GM18858 (cell line): ENCODE data around the gene TASP1.
"Not testable (repeated sequence)": the region's sequence is repeated elsewhere in the genome, so short reads cannot be mapped to it uniquely, and the experiment has no call there.

ENCODE experiments used
- ATAC-seq: cut with Tn5 transposase; IDR thresholded peaks from one replicate; pipeline ENCODE4 v1.9.1; 2021; ENCODE audit not compliant: unreplicated experiment

TASP1 gene

GRCh38 chr20:13507646-13508045 lies 131.1 kb downstream of the TASP1 start:
- no peak for ATAC-seq

GRCh38 chr20:13501500-13501899 lies 137.2 kb downstream of the TASP1 start:
- no peak for ATAC-seq

- ATAC-seq, result no peak
Observed at GRCh38 chr20:13494019-13494418, 144.7 kb downstream of the TASP1 start.

DNA sequence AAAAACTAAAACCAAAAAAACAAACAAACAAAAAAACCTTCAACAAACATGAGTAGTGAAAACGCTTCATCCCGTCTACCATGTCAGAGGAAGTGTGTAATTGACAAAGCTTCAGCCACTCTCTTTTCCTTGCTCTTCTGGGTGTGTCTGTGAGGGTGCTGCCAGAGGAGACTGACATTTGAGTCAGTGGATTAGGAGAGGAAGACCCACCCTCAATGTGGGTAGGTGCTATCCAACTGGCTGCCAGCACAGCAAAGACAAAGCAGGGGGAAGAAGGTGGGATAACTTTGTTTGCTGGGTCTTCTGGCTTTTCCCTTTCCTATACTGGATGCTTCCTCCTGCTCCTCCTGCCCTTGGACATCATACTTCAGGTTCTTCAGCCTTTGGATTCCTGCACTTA lies 145.6 kb downstream of the TASP1 start:
- ATAC-seq, result no peak

GRCh38 chr20:13492001-13492481 lies 146.7 kb downstream of the TASP1 start:
- no peak for ATAC-seq

DNA sequence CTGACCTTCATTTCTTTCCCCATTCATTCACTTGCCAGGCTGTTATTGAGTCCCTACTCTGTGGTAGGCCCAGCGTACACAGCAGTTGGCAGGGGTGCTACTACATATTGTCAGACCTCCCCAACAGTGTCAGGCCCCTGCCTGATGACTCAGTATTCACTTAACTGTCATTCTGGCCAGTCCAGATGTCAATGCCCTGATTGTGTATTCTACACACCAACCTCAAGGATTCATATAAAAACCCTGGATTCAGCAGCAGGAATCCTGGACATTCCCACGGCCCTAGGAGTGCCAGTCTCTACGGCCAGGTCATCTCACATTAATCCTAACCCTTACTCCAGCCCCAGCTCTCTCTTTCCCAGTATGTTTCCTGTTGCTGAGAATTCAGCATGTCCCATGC lies 151.5 kb downstream of the TASP1 start:
- no peak for ATAC-seq

DNA sequence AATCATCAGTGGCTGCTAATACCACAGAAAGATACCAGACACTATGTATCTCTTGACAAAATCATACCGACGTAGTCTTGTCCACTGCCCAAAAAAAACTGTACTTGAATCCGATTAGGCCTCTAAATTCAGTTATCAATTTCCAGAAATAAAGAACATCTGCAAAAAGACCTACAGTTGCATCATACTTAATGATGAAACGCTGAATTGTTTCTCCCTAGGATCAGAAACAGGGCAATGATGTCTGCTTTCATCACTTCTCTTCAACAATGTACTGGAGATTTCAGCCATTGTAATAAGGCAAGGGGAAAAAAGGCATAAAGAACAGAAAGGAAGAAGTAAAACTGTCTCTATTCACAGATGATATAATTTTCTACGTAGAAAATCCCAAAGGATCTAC lies 152.0 kb downstream of the TASP1 start:
- ATAC-seq, result no peak

- no peak for ATAC-seq
Observed at GRCh38 chr20:13485576-13485975, 153.2 kb downstream of the TASP1 start.

GRCh38 chr20:13485019-13485418 lies 153.7 kb downstream of the TASP1 start:
- ATAC-seq, result not testable (repeated sequence)

DNA sequence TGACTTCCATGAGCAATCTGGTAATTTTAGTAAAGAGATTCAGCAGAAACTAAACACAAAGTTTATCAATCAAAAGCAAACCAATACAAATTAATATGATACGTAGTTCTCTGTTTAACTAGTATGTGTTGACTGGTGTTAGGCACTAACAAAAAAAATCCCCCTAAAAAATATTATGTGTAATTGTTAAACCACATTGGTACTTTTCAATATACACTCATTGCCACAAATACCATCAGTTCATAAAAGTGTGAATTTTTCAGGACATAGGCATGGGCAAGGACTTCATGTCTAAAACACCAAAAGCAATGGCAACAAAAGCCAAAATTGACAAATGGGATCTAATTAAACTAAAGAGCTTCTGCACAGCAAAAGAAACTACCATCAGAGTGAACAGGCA lies 155.3 kb downstream of the TASP1 start:
- ATAC-seq, result not testable (repeated sequence)

GRCh38 chr20:13478366-13478765 lies 160.4 kb downstream of the TASP1 start:
- ATAC-seq, result no peak

- ATAC-seq, result no peak
Observed at GRCh38 chr20:13474467-13474866, 164.3 kb downstream of the TASP1 start.

- ATAC-seq, result no peak
Observed at GRCh38 chr20:13469262-13469661, 169.5 kb downstream of the TASP1 start.

DNA sequence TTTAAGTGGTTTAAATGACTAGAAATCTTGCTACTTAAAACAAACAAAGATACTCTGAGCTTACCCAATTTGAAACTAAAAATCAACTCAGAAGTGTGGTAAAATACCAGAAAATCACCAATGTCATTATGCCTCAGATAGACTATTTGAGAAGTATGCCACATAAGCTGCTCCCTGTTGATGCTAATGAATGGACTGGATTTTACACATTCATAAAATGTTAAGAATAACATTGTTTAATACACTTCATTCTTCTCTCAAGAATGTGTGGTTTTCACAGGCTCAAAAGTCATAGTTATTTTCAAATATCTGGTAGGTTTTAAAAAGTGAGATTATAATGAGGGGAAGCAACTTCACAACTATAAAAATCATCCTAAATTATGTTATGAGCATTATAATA lies 170.6 kb downstream of the TASP1 start:
- no peak for ATAC-seq

DNA sequence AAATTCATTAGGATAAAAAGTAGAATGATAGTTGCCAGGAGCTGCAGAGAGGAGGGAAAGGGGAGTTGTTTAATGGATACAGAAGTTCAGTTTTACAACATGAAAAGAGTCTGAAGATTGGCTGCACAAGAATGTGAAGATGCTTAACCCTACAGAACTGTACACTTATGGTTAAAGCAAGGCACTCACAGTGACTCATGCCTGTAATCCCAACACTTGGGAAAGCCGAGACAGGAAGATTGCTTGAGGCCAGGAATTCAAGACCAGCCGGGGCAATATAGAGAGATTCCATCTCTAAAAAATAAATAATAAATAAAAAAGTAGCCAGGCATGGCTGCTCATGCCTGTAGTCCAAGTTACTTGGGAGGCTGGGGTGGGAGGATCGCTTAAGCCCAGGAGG lies 174.0 kb downstream of the TASP1 start:
- no peak for ATAC-seq

- no peak for ATAC-seq
Observed at GRCh38 chr20:13461849-13462458, 176.8 kb downstream of the TASP1 start.

GRCh38 chr20:13458860-13459451 lies 179.8 kb downstream of the TASP1 start:
- ATAC-seq, result peak; percentile 86

DNA sequence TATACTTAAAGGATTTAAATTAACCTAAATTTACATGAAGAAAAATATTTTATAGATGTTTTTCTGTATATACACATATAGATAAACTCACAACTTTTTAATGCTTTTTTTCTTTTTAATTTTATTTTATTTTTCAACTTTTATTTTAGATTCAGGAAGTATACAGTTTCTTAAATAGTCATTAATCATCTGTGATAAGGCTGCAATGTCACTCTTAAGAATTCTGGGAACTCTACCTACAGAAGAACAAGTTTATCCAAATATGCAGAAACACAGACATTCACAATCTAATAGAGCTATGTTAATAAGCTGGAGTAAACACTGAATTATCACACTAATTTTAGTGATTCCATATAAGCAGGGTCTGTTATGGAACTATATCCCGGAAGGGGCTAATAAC lies 181.2 kb downstream of the TASP1 start:
- no peak for ATAC-seq

DNA sequence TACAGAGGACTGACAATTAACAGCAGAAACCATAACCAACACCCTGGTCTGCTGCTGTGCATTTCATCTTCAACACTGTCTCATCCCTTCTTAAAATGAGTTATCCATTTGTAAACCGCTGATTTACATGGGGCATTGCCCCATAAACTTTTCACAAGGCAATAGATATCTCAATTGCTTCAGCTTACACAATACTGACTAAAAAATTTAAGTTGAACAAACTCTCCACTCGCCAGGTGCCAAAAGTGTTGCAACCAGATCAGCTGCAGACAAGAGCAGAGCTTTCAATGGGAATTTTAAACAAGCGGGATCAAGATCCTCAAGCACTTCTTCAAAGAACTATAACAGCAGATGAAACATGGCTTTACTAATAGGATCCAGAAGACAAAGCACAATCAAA lies 183.0 kb downstream of the TASP1 start:
- no peak for ATAC-seq

DNA sequence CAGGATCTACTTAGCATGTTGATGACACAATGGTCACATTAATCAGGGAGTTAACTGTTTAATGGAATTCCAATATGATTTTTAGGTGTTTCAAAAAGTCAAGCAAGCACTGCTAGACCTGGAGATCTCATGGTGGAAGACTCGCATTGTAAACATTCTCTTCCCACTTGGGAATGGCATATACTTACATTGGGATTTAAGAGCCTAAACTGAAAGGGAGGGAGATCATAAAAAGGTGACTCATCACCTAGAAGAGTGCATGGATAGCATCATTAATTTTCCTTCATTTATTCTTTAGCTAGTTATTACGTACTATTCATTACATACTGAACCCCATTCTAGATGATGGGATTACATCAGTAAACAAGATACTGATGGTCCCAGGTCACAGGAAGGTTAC lies 185.4 kb downstream of the TASP1 start:
- ATAC-seq, result no peak

DNA sequence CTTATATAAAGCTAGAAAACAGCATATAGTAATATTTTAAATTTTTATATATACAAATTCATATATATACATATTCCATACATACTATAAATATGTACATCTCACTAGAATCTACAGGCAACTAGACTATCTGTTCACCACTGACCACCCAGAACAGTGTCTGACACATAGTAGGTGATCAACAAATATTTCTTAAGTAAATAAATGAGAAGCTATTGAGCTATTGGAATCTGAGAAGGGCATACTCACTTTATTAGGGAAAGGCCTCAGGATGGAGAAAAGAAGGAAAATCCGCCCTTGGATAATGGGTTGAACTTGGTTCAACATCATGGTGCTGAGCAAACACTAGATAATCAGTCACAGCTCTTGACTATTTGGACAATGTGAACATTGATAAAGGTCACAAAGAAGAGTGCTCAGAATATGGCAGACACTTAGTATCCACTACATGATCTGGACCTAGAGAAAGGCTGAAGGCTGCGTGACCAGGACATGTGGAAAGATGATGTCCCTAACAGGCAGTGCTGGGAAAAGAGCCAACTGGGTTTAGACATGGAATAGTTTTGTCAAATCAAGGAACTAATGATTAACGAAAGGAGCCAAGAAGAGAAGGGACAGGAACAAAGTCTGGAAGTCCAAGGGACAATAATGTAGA lies 186.1 kb downstream of the TASP1 start:
- no peak for ATAC-seq

DNA sequence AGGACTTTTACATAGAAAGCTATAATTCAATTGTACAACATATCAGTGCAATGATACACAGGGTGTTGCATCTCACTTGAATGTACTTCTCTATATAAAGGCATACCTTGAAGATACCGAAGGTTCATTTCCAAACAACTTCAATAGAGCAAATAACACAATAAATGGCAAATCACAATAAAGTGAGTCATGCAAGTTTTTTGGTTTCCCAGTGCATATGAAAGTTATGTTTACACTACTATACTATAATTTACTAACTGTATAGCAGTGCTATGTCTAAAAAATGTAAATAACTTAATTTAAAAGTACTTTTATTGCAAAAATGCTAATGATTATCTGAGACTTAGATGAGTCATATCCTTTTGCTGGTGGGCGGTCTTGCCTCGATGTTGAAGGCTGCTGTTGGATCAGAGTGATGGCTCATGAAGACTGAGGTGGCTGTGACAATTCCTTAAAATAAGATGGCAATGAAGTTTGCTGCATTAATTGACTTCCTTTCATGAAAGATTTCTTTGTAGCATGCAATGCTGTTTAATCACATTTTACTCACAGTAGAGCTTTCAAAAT lies 188.8 kb downstream of the TASP1 start:
- ATAC-seq, result no peak
